Activated CD8-positive, alpha-beta memory T cell treated with anti-CD3 and anti-CD28 coated beads for 1 hour (primary cell): Measurements from ENCODE around the gene WTAP.
"Not testable (repeated sequence)": the region's sequence is repeated elsewhere in the genome, so short reads cannot be mapped to it uniquely, and the experiment has no call there.

ENCODE experiments used
- DNase-seq, 2 donors: peaks; one replicate each; pipeline ENCODE4 v3.0.0-alpha.2; 2020; ENCODE audit warnings: low read depth in 1 of 2; ENCODE audit errors: extremely low read depth in 1 of 2

WTAP gene

DNA sequence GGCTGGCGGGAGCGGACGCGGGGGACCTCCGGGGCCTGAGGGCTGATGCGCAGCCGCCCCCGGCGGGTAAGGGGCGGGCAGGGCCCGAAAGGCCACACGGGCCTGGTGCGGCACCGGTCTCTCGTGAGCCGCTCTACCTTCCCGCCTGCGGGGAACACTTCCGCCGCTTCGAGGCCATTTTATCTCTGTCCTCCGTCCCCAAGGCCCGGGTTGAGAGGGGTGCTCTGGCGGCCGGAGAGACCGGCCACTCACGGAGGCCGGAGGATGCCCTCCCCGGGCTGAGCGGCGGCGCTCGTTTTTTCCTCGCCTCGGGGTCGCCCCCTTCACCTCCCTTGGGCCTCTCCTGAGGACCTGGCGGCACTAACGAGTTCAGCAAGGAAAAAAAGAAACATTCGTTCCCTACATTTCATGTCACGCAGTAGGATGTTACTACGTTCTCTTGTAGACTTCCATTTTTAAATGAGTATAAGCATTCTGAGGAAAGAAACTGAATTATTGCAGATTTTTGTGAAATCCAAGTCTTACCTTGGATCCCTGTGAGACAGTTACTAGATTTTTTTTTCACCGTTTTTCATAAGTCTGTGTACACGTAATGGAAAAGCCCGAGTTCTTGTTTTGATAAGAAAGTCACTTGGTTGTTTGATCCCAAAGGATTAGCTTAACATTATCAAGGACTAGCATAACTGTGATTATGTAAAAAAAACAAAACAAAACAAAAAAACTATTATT is 575 bp downstream of the WTAP start:
- no peak for DNase-seq

DNA sequence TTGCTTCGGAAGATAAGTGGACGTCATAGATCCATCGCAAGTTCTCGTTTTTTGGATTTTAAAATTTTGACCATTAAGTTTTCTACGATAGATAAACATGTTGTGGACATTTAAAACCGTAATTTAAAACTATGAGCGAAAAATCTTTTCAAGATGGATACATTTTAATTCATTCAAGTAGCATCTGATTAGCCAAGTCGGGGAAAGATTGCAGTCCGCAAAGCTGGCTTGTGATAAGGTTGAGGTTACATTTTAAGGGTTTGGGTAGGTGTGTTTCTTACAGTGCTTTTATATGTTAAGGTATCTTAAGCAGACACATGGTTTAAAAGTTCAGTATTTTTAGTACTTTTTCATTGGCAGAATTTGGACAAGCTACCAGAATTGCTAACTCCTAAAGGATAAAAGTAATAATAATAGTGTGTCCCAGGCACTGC is 1.2 kb downstream of the WTAP start:
- no peak for DNase-seq

DNA sequence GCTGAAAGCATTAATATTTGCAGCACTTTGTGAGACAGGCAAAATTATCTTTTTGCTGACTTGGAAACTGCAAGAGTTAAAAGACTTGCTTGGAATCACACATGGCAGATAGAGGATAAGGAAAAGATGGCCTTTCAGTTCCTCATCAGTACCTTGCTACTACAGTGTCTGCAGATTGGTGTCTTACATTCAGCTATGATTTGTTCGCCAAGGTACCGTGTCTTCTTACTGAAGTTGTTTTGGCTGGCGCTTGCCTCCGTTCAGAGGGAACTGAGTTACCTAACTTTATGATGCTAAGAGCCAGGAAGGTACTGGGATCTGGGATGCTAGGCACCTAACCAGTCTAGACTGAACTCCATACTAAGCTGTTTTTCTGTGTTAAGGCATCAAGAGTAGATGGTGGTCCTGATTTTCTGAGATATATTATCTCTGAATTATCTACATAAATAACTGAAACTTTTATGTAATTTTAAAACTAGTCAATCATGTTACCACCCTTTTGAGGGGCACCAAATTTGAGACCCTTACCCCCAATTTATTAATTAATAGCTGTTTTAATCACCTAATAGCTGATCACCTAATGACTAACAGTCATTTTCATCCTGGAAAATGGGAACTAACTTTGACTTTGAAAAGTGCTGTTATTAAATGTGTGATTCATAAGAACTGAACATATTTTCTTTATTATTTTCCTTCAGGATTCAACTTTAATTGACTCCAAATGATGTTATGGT is 2.5 kb downstream of the WTAP start:
- no peak for DNase-seq

DNA sequence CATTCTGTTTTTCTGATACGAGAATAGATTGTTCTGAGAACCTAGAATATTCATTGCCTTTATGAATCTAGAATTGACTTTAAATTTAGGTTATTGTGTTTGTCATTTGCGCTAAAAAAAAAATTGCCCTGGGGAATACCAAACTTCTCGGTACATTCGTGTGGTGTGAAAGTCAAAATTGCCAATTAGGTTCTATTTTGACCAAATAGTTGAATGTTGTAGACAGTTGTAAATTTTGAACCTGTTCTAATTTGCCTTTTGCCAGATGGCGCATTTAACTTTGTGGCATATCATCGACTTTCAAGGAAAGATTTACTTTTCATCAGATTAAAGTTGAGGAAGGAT is 3.0 kb downstream of the WTAP start:
- DNase-seq, result no peak

DNA sequence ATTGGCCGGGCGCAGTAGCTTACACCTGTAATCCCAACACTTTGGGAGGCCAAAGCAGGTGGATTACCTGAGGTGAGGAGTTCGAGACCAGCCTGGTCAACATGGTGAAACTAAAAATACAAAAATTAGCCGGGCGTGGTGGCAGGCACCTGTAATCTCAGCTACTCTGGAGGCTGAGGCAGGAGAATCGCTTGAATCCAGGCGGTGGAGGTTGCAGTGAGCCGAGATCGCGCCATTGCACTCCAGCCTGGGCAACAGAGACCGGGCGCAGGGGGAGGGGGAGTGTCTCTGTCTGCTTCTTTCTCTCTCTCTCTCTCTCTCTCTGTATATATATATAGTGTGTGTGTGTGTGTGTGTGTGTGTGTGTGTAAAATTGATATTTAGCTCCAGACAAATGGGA is 5.2 kb downstream of the WTAP start:
- not testable (repeated sequence) for DNase-seq

DNA sequence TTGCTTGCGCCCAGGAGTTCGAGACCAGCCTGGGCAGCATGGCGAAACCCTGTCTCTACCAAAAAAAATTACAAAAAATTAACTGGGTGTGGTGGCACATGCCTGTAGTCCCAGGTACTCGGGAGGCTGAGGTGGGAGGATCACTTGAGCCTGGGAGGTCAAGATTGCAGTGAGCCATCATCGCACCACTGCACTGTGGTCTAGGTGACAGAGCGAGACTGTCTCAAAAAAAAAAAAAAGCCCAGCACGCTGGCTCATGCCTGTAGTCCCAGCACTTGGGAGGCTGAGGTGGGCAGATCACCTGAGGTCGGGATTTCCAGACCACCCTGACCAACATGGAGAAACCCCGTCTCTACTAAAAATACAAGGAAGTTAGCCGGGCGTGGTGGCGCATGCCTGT is 6.1 kb downstream of the WTAP start:
- DNase-seq, result not testable (repeated sequence)

DNA sequence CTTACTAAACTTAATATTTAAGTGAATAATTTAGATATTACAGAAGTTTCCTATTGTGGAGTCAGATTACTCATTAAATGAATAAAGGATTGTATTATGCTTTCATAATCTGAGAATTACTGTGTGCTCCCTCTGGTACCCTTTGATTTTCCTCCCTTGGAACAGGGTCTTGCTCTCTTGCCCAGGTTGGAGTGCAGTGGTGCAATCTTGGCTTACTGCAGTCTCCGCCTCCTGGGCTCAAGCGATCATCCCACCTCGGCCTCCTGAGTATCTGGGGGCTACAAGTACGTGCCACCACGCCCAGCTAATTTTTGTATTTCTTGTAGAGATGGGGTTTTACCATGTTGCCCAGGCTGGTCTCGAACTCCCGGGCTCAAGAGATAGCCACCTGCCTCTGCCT is 9.6 kb downstream of the WTAP start:
- no peak for DNase-seq

DNA sequence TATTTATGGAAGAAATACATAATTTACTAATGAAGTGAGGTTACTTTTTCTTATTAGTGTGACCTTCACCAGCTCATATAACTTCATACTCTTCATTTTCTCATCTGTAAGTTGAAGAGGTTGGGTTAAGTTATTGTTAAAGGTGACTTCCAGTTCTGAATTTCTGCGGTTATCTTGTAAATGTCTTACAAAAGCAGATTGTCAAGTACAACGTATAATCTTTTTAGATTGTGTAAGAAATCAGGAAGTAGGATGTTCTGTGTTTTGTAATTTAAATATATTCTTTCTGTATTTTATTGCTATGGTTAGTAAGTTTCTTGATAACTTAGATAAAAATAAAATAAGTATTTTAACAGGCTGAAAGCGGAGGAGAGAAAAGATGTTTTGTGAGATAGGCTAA is 12.0 kb downstream of the WTAP start:
- DNase-seq, result no peak

DNA sequence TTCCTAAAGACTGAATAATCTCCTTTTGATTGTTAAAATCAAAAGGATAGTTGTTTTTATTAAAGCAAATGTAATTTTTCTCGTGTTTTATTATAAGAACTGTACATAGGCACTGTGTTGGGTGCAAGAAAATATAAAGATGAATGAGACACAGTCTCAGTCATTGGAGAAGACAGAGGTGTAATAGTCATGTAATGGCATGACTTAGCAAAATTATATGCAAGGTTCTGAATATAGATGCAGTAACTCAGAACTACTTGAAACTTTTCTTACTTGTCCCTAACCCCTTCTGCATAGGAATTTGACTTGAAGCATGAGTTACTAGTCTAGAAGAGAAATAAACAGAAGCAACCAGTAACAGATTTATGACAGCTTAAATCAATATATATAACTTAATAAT is 14.9 kb downstream of the WTAP start:
- no peak for DNase-seq

DNA sequence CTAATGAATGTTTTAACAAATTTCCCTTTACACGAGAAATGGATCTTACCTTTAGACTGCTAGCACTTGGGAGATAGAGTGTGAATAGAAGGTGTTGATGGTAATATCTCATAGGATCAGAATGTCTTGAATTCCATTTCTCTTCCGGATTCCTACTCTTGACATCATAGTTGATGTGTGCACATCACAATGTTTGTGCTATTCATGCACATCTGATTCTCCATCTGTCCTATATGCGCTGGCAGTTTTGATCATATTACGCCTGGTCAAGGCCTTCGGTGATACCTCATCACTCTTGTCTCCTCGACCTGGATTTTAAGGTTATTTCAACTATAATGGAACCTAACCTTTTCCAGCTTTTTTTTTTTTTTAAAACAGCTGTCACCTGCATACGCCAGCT is 17.8 kb downstream of the WTAP start:
- no peak for DNase-seq

DNA sequence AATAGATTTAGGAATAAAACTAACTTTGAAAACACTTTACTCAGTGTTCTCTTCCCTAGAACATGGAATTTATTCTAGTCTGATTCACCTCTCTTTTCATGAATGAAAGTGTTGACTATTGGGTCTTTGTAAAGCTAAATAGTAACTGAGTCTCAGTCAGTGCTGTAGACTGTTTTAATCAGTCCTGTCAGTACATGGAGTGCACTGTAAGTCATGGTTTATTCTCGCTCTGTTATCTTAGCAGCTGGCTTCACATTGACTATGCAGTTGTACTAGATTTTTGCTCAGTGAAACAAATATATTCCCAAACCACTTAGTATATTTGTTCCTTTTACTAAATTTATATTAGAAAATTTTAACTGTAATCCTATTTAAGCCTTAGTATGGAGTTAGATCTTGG is 19.5 kb downstream of the WTAP start:
- no peak for DNase-seq

DNA sequence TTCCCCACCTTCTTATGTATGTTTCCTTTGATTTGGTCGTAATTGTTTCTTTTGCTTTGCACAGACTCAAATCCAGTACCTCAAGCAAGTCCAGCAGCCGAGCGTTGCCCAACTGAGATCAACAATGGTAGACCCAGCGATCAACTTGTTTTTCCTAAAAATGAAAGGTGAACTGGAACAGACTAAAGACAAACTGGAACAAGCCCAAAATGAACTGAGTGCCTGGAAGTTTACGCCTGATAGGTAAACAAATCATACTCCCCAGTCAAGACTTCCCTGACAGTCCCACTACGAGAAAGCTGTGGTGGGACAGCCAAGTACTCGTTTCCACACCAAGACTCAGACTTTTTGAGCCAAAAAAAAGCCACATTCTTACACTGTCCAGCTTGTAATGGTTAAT is 20.8 kb downstream of the WTAP start:
- not testable (repeated sequence) for DNase-seq

DNA sequence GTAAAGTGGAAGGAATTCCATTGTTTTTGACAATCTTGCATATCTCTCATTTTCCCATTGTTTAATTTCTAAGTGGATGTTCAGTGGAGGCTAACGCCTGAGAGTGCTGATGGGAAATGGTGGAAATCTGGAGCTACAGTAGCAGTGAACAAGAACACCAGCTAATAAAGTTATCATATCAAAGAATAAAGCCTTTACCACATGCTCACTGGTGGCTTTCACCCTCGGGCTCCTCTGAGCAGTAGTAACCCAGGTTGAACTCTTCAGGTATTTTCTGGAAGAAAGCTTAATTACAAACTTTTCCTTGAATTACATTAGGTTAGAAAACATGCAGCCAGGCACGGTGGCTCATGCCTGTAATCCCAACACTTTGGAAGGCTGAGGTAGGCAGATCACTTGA is 24.1 kb downstream of the WTAP start:
- no peak for DNase-seq

DNA sequence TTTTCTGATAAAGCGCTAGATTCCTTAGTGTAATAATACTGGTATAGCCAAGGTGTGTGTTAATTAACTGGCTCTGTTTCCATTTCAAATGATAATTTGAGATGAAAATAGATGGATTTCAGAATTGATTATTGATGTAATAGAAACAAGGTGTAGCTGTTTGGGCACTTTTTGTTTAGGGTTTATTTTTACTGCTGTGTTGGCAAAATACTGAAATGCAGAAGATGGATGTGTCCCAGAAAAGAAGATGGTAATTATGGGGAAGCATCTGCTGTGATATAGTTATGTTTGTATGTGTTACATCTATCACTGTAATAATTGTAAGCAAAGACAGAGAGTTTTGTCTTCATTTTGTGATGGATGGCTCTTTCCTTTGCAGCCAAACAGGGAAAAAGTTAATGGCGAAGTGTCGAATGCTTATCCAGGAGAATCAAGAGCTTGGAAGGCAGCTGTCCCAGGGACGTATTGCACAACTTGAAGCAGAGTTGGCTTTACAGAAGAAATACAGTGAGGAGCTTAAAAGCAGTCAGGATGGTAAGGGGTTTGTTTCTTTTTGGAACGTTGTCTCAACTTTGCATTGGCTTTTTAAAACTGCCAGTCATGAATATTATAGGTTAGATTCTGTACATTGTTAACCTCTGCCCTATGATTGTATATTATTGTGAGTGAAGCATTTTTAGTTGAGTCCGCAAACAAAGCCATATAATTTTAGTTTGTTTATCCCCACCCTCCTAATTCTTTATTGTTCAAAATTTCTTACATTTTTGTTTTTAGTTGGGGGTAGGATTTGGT is 26.0 kb downstream of the WTAP start:
- no peak for DNase-seq

DNA sequence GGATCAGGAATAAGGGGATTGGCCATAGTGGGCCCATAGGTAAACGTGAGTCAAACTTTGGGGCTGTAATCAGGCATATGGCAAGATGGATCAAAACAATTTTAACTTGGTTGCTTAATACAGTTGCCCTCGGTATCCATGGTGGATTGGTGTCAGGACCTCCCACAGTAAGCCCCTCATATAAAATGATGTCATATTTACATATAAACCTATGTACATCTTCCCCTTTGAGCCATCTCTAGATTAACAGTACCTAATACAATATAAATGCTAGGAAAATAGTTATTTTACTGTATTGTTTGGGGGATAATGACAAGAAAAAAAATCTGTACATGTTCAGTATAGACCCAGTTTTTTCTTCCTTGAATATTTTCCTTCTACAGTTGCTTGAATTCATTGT is 27.1 kb downstream of the WTAP start:
- no peak for DNase-seq

DNA sequence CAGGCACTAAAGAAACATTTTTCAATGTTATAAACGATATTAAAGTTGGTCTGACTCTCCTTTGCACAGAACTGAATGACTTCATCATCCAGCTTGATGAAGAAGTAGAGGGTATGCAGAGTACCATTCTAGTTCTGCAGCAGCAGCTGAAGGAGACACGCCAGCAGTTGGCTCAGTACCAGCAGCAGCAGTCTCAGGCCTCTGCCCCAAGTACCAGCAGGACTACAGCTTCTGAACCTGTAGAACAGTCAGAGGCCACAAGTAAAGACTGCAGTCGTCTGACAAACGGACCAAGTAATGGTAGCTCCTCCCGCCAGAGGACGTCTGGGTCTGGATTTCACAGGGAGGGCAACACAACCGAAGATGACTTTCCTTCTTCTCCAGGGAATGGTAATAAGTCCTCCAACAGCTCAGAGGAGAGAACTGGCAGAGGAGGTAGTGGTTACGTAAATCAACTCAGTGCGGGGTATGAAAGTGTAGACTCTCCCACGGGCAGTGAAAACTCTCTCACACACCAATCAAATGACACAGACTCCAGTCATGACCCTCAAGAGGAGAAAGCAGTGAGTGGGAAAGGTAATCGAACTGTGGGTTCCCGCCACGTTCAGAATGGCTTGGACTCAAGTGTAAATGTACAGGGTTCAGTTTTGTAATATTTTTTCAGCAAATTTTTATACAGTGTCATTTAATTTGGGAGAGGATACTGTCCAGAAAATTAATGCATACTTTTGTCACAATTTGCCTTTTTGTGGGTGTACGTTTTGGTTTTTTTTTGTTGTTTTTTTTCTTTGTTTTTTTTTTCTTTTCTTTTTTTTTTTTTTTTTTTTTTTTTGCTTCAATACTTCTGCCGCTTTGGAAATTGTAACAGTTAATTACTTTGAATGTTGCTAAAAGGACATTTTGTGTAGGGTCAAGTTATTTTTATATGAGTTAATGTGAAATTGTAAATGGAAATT is 27.9 kb downstream of the WTAP start:
- DNase-seq, result no peak

DNA sequence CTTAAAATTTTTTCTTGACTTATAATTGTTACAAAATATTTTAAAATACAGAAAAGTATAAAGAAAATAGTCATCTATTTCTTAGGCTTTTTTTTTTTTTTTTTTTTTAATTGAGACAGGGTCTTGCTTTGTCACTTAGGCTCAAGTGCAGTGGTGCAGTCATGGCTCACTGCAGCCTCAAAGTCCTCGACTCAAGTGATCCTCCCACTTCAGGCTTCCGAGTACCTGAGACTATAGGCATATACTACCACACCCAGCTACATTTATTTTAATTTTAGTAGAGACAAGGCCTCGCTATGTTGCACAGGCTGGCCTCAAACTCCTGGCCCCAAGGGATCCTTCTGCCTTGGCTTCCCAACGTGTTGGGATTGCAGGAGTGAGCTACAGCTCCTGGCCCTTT is 29.2 kb downstream of the WTAP start:
- no peak for DNase-seq

DNA sequence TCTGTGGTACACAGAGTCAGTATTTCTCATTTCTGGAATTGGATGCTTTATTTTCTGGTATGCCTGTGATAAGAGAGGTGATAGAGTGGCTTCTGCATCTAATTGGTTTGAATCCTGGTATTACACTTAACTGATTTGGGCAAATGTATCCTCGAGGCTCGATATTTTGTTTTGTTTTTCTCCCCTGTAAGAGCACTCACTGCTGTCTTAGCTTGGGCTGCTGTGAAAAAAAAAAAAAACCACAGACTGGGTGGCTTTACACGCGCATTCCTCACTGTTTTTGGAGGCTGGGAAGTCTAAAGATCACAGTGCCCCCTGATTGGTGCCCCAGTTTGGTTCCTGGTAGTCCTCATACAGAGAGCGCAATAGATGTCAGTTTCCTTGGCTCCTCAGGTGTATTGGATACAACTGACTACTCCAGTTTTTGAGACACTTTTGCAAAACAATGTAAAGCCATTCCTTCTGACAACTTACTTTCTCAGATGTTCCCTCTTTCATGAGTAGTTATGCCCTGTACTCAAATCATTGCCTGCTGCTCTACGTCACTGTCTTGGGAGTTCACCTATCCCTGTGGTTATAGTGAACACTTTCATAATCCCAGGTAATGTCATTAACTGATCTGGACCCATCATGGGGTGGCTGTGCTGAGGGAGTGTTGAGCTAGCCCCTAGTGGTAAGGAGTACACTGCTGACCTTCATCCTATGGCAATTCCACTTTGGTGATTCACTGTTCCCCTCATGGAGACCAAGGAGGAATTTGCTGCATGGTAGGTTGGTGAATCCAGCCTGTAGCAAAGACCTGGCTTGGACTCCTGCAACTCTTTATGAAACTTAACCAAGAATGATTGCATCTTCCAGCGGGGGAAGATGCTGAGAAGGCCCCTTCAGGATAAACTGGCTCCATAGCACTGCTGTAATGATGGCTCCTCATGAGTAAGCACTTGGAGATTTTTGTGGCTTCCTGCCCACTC is 31.0 kb downstream of the WTAP start:
- no peak for DNase-seq

DNA sequence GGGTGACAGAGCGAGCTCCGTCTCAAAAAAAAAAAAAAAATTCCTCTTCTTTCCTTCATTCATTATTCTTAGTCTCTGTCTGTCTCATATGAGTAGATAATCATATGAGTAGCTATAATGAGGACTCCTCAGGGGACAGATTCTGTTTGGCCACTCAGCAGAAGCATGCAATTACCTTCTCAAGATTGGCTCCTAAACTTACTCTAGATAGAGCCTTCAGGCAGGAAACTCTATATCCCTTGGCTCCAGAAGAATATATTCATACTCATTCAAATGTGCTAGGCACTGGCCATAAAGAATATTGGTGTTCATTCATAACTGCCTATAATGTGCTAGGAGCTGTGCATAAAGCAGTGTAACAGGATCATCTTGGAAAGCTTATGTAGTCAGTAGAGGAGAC is 32.3 kb downstream of the WTAP start:
- DNase-seq, result no peak

DNA sequence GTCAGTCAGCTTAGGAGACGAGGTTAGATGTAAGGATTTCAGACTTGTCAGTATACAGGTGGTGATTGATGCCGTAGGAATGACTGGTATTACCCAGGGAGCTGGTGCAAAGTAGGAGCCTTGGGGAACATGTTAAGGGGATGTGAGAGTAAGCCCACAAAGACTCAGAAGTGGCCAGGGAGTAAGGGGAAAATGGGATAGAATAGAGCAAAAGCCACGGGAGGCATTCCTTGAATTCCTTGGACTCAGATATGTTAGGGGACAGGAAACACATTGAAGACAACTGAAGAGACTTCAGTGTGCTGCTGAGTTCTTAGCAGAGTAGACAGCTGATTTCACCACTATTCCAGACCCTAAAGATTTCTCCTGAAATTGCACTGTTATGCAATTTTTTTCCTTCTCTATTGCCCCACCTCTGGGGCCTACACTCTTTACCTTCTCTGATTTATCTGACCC is 33.3 kb downstream of the WTAP start:
- DNase-seq, result no peak
